SIG-M5 treated with dmso at 0.1 percent for 504 hours (cell line): ENCODE results near the gene PLEKHA4.
"Not testable (repeated sequence)": the region's sequence is repeated elsewhere in the genome, so short reads cannot be mapped to it uniquely, and the experiment has no call there.

ENCODE experiments used
- DNase-seq: peaks from one replicate; lab custom pipeline; 2025; ENCODE audit not compliant: unreplicated experiment; lab: John Stamatoyannopoulos, UW

Gene PLEKHA4

DNA sequence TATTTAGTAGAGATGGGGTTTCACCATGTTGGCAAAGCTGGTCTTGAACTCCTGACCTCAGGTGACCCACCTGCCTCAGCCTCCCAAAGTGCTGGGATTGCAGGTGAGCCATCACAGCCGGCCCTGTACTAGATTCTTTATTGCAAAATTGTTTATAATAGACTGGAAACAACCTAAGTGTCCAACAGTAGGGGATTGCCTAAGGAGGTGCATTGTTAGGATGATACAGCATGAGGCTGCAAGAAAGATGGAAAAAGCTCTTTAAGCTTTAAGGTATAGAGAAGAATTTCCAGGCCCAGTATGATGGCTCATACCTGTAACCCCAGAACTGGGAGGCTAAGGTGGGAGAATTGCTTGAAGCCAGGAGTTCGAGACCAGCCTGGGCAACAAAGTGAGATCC lies 65.8 kb downstream of the PLEKHA4 start:
- DNase-seq: no peak

DNA sequence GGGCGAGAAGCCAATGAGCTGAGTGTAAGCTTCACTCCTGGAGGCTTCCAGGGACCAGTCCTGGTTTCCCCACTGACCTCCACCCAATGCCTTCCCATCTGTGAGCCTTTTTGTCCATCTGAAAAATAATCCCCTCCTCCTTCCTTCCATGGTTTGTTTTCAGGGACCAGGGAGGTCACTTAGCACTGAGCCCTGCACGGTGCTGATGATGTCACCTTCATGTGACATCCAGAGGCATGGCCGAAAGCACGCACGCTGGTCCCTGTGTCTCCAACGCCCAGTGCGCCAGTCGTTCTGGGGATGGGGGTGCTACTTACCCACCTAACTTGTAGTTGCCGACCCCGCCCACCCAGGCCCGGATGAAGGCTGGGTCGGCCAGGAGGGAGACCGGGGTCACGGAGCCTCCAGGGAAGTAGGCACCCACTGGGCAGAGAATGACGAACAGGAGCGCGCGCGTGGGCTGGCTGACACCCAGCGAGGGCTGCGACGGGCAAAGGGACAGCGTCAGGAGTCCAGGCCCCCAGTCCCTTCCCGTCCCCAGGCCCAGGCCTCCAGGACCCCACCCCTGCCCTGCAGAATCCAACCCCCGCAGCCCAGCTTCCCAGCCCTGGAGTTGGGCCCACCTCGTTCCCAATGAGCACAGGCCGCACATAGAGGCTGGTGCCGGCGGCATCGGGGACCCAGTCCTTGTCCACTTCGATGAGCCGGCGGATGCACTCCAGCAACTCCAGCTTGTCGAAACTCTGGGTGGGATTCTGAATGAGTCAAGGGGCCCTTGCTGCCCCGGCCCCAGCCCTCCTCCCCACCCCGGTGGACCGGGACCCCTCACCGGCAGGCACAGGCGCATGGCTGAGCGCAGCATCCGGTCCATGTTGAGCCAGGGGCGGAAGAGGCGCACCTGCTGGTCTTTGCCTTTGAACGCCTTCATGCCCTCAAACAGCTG lies 68.8 kb downstream of the PLEKHA4 start:
- no peak for DNase-seq

DNA sequence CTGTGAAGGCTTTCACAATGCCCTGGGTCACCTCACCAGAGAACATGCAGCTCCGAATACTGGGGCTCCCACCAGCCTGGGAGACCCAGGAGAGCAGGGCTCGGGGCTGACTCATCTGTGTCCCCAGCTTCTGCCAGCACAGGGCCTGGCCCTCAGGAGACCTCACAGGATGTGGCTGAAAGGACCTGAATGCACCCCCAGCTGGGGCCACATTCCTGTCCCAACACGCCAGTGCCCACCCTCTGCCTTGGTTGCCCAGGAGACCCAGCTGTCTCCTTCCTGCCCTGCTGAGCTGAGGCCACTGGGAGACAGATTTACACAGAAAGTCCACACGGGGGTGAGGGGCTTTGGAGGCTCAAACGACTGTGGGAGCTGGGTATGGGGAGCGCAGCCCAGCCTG lies 69.5 kb downstream of the PLEKHA4 start:
- no peak for DNase-seq

DNA sequence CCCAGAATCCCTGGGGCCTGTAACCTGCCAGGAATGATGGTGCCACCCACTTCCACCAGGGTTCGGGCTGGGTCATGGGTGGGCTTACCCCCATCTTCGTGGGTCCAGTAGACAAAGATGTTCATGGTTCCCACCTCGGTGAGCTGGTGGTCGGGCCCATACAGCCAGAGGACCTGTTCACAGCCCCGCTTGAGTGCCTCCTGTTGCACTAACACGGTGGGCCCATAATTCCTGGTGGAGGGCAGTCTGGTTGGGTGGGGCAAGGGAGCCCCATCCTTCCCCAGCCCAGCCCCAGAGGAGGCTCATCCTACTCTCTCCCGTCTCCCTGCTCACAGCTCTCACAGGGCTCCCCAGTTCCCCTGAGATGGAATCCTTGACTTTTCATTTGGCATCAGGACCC lies 71.3 kb downstream of the PLEKHA4 start:
- no peak for DNase-seq

DNA sequence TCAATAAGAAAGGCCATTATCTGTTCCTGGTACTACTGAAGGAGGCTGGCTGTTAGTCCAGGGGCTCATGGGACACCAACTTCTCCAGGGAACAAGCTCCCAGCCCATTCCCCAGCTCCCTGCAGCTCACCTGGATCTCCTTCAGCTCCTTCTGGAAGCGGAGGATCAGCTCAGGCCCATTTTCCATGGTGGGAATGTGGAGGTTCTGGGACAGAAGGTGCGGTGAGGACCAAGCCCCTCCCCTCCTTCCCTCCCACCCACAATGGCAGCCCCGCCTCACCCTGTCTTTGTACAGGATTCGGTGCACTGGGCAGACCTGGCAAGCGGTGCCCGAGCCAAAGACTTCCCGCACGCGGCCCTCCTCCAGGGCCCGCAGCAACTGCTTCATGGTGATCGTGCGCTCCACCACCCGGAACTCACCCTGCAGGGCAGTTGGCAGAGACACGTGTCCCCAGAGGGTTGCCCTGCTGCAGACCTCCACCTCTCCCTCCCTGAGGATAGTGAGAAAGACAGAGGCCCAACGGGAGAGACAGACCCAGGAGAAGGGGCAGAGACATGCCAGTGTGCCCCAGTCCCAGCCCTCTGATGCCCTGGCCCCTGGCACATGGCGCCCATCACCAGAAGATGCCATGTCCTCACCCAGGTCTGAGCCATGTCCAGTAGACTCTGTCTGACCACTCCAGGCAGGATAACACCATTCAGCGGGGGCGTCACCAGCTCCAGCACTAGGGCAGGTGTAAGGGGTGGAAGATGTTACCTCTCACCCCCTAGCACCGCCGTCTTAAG lies 71.9 kb downstream of the PLEKHA4 start:
- no peak for DNase-seq

DNA sequence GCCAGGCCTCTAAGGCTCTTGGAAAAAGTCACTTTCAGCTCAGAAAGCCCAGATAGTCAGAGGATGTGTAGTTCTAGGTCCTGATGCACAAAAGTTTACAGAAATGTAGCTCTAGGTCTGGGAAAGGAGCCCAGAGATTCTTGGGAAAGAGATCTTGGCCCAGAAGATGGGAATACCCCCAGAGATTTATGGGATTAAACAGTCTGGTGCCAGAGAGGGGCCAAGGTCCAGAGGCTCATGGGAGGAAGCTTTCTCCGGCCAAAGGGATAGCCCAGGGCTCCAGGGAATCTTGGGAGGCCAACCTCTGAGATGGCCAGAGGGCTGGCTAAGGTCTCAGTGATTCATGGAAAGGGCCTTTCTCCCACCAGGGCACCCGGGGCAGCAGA lies 72.7 kb downstream of the PLEKHA4 start:
- no peak for DNase-seq

DNA sequence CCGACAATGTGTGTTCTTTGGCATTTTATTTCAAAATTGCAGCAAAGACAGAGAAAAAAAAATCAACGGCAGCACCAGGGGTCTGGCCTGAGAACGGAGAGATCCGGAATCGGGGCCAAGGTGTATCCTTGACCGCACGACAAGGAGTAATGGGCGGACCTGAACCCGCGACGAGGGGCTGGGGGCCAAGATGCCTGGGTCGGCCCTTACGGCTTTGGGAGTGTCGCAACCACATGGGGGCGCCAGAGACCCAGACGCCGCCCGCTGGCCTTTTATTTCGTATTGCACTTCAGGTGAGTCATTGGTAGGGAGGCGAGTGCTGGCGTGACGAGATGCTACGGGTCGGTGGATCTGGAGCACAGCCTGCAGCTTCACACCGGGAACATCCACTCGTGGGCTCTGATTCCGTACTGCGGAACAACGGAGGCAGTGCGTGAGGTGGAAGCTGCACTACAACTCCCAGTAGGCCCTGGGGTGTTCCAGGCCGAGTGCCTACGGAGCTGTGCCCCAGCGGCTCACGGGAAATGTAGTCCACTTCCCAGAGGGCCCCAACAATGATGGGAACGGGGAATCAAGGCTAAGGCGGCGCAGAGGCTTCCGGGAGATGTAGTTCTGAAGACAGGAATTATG lies 73.2 kb downstream of the PLEKHA4 start:
- peak; percentile 86 for DNase-seq

DNA sequence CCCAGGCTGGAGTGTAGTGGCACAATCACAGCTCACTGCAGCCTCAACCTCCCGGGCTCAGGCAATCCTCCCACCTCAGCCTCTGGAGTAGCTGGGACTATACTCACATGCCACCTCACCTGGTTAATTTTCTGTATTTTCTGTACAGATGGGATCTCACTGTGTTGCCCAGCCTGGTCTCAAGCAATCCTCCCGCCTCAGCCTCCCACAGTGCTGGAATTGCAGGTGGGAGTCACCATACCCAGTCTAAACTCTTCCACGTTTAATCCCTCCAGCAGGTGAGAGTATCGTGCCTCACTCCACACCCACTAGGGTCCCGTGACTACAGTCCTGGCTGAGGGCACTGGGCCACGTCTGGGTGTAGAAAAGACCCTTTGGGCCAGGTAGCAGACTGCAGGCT lies 74.1 kb downstream of the PLEKHA4 start:
- DNase-seq: no peak

DNA sequence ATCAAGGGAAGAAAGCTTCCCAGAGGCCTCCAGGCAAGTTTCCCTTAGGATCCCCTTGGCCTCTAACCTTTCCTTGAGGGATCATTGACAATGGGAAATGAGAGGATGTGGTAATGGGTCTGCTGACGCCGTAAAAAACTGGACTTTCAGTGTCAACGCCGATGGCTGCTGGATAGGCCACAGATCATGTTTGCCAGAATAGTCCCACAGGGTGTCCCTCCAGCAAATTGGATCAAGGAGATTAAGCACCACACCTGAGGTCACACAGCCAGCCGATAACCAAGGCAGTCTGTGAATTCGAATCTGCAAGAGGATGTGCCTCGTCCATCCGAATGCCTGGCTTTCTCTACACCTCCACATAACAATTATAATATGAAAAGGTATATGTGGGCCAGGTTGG lies 75.1 kb downstream of the PLEKHA4 start:
- no peak for DNase-seq

DNA sequence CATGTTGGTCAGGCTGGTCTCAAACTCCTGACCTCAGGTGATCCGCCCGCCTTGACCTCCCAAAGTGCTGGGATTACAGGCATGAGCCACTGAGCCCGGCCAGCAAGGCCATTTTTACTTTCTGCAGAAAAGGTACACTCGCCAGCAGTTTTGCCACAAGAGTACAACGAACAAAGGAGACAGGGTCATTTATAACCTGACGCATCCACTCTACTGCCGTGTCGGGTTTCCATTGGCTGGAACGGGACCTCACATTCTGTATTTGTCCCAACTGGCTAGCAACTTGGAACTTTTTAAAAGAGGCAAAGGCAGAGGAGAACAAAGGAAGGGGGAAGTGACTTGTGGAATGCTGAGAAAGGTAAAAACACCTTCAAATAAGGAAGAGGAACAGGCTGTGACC lies 81.1 kb downstream of the PLEKHA4 start:
- not testable (repeated sequence) for DNase-seq
